ENCODE results near the gene ISLR2.

Gene ISLR2

DNA sequence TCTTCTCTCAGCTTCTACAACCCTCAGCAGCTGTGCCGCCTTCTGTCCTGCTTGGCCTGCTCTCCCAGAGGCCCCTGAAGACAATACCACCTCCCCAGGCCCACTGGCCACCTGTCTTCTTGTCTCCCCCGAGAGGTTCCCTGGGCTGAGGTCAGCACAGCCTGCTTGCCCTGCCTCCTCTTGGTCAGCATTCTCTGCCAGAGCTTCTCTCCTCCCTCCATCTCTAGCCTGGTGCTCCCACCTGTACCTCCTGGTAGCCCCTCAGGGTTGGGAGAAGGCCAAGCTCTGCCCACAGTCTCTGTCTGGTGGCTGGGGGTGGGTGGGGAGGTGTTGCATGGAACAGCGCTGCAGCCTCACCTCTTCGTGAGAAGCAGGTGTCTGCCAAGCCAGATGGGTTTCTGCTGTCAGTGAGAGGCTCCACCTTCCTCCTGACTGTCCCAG, 37.5 kb downstream of the ISLR2 start:
- H3K4me3 ChIP-seq (ENCODE audit: low read depth, low read length) = no peak overlapping the region
- ChIA-PET POLR2A (interaction anchor here (1.0 kb wide), 1 partner anchor 9 kb away, joined by 3 read pairs; no protein-coding TSS in a partner anchor), CTCF (interaction anchor here (1.3 kb wide), 1 partner anchor 9 kb away, joined by 4 read pairs; no protein-coding TSS in a partner anchor)
- TF ChIP-seq, protein P1, sequence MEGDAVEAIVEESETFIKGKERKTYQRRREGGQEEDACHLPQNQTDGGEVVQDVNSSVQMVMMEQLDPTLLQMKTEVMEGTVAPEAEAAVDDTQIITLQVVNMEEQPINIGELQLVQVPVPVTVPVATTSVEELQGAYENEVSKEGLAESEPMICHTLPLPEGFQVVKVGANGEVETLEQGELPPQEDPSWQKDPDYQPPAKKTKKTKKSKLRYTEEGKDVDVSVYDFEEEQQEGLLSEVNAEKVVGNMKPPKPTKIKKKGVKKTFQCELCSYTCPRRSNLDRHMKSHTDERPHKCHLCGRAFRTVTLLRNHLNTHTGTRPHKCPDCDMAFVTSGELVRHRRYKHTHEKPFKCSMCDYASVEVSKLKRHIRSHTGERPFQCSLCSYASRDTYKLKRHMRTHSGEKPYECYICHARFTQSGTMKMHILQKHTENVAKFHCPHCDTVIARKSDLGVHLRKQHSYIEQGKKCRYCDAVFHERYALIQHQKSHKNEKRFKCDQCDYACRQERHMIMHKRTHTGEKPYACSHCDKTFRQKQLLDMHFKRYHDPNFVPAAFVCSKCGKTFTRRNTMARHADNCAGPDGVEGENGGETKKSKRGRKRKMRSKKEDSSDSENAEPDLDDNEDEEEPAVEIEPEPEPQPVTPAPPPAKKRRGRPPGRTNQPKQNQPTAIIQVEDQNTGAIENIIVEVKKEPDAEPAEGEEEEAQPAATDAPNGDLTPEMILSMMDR (IDR thresholded peaks at IDR 0.05; ENCODE audit: insufficient read depth, low read length, missing control alignments) = no peak
- no peak for DNase-seq (ENCODE audit: low read depth, low spot score)

DNA sequence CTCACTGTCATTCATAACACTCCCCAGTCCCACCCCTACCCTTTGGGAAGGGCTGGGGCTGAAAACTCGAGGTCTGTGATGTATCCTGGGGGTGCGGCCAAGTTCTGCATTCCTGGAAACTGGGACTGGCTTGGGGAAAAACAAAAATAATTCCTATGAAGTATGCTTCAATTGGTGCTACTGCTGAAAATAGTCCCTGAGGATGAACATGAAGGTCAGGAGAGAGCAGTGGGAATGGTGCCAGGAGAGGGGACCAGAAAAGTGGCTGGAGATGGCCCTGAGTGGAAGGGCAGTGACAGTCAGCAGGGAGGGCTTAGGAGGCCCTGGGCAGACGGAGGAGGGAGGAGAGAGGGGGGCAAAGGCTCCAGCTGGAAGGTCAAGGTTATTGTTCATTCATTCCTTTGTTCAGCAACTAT, 38.3 kb downstream of the ISLR2 start:
- no peak for DNase-seq (ENCODE audit: low read depth, low spot score)
- H3K4me3 ChIP-seq (ENCODE audit: low read depth, low read length) = no peak overlapping the region
- CTCF ChIA-PET = no interaction called here
- TF ChIP-seq, protein P1 (IDR thresholded peaks at IDR 0.05; ENCODE audit: insufficient read depth, low read length, missing control alignments) = no peak
- POLR2A ChIA-PET = no interaction called here

DNA sequence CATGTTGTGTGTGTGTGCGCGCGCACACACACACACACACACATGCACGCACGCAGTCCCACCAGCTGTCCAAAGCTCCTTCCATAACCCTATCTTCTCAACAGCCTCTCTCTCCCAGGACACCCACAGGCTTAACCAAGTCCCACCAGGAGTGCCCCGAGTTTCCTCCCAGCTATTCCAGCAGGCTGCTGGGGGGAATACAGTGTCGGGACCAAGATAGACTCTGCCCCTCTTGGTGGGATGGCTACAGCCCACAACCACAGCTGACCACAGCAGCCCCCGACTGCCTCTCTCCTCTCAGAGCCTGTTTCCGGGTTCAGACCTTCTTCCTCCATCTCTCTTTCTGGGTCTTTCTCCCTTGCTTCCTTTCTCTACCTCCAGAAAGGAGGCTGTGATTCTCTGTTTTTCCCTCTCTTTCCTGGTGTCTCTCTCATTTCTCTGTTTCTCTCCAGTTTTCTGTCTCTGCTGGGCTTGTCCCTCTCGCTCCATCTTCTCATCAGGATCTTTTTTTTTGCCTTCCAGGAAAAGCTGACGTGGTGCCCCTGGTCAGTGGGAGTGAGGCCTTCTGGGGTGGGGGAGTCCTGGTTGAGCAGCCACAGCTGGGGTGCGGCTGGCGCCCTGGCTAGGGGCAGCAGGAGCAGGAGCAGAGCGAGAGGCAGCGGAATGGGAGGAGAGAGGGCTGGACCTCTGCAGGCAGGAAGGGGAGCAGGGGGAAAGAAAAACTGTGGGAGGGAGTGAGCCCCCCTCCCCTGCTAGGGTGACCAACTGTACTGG, 39.9 kb downstream of the ISLR2 start:
- no peak for DNase-seq (ENCODE audit: low read depth, low spot score)
- no peak overlapping the region for H3K4me3 ChIP-seq (ENCODE audit: low read depth, low read length)
- ChIA-PET CTCF (no interaction called here), POLR2A (no interaction called here)
- TF ChIP-seq, protein P1 (IDR thresholded peaks at IDR 0.05; ENCODE audit: insufficient read depth, low read length, missing control alignments) = no peak

DNA sequence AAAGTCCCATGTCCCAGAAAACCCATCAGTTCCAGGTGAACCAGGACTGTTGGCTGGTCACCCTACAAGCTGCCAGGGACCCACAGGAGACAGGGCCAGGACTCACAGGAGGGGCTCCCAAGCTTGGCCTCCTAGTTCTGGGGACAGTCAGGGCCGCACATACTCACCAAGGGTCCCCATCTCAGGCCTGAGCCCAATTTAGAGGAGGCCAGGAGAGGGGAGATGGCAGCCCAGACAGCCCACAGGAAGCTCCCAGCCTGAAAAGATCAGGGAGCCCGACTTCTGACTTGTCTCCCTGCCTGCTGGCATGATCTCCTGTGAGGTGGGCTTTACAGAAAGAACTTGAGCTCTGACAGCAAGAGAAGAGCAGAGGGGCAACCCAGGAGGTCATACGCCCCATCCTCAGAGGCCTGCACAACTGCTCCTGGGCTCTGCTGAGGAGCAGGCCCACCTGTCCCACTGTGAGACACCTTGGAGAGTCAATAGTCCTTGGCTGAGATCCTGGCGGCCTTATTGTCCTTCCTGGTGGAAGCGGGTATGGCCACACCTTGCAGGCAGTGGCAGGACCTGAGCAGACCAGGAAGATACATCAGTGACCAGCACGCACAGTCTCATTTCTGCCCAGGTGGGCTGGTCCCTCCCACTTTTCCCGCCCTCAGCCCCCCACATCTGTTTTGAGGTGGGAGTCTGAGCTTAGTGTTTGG, 40.6 kb downstream of the ISLR2 start:
- no peak for DNase-seq (ENCODE audit: low read depth, low spot score)
- POLR2A ChIA-PET = no interaction called here
- TF ChIP-seq, protein P1 (IDR thresholded peaks at IDR 0.05; ENCODE audit: insufficient read depth, low read length, missing control alignments) = no peak
- CTCF ChIA-PET = no interaction called here
- H3K4me3 ChIP-seq (ENCODE audit: low read depth, low read length) = no peak overlapping the region

DNA sequence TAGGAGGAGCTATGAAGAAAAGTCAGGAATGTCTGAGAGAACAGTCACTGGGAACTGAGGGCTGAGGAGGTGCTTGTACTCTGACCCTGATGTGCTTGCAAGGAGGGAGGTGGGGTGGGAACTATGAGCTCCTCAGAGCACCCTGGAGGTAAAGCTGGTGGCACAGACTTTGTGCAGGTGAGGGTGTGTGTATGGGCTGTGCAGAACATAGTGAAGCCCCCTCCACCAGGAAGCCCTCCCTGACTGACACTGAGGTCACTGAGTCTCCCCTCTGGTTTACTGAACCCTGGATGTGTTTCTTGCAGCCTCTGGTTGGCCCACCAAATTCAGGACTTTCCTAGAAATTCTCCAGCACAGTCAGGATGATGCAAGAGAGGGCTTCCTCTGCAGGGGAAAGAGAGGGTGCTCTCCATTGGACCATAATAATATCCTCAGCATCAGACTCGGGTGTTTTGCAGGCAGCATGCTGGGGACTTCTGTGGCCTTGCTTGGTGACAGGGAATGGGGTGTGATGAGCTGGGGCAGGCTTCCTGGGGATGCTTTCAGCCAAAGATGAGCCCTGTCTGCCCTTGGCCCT, 41.7 kb downstream of the ISLR2 start:
- H3K4me3 ChIP-seq (ENCODE audit: low read depth, low read length) = no peak overlapping the region
- no peak for DNase-seq (ENCODE audit: low read depth, low spot score)
- CTCF ChIA-PET = interaction anchor here (0.8 to 1.6 kb wide), 3 partner anchors 15 to 149 kb away, joined by 3 to 4 read pairs (median 4); no protein-coding TSS in a partner anchor
- POLR2A ChIA-PET = no interaction called here
- TF ChIP-seq, protein P1 (IDR thresholded peaks at IDR 0.05; ENCODE audit: insufficient read depth, low read length, missing control alignments) = no peak

Data from AG04449 (cell line).